K562 (cell line): ENCODE data around the gene PPARGC1A. TPM values are rescaled to one million over a fixed set of nuclear protein-coding genes. Genes with fewer than 3 reads are reported as not detected.

ENCODE experiments used
- ATAC-seq: fragments of 200-7000 bp; cut with Tn5 transposase; 3 replicates; pipeline ENCODE4 v1.9.1; 2020; ENCODE audit warnings: moderate library complexity
- BruUV-seq: library from RNA; stranded (reverse); fragments of 400-500 nt; replicated peaks from 2 replicates; lab custom pipeline; 2021; lab: Mats Ljungman, UMichigan
- CTCF ChIA-PET: fragments of 300-600 bp; formaldehyde crosslinking; extraction: SDS; loops from one replicate; lab custom pipeline; 2021; ENCODE audit warnings: low intra/inter-chr PET ratio; lab: Yijun Ruan, JAX
- POLR2A ChIA-PET: fragments of 300-600, 350-650 bp; sonication (Branson Sonifier 250); formaldehyde crosslinking; extraction: SDS; loops from one replicate; lab custom pipeline; 2021; ENCODE audit warnings: antibody characterized with exemption, inconsistent platforms; lab: Yijun Ruan, JAX
- DNase-seq, 4 experiments: peaks; one replicate each; pipeline versions ENCODE4 v3.0.0 to v3.0.0-alpha.2; 2011 to 2018; ENCODE audit warnings: low spot score in 3 of 4, mixed read lengths in 3 of 4; ENCODE audit errors: extremely low read depth in 1 of 4
- FAIRE-seq: peaks from 2 replicates; lab custom pipeline; 2011; peaks lifted over from hg19 to GRCh38; lab: Jason Lieb, UNC
- H2AFZ ChIP-seq: 2 replicates; pipeline ENCODE4 v1.6.0; 2011; ENCODE audit warnings: low read depth, low read length, control low read depth, inconsistent platforms
- H3K27ac ChIP-seq: fragments of 200-600 bp; 3 replicates; pipeline ENCODE4 v1.8.0; 2011; ENCODE audit warnings: low read depth, mild to moderate bottlenecking, control low read depth, inconsistent platforms, low read length, moderate library complexity, mixed read lengths; ENCODE audit errors: extremely low read depth
- H3K27me3 ChIP-seq, 2 experiments: fragments of 300-600 bp in 1 of 2; 2 replicates in 1 of 2; 3 replicates in 1 of 2; pipeline versions ENCODE4 v1.6.0 to v1.8.0; 2011; ENCODE audit warnings: inconsistent platforms in 2 of 2, low read length in 2 of 2, mild to moderate bottlenecking in 1 of 2, mixed read lengths in 1 of 2, moderate library complexity in 1 of 2; ENCODE audit not compliant: control insufficient read depth in 2 of 2, insufficient read depth in 2 of 2
- H3K36me3 ChIP-seq: fragments of 300-600 bp; 3 replicates; pipeline ENCODE4 v1.8.0; 2011; ENCODE audit warnings: mild to moderate bottlenecking, low read length, inconsistent platforms; ENCODE audit not compliant: control insufficient read depth, insufficient read depth
- H3K4me1 ChIP-seq, 2 experiments: fragments of 200-600 bp in 1 of 2; replicated peaks in 1 of 2; 2 replicates in 1 of 2; 3 replicates in 1 of 2; pipeline versions ENCODE4 v1.5.1 to v1.8.0; 2011; ENCODE audit warnings: inconsistent platforms in 2 of 2, low read length in 2 of 2, mild to moderate bottlenecking in 1 of 2, mixed read lengths in 1 of 2, moderate library complexity in 1 of 2; ENCODE audit not compliant: control insufficient read depth in 2 of 2, insufficient read depth in 2 of 2
- H3K4me2 ChIP-seq: 2 replicates; pipeline ENCODE4 v1.6.1; 2011; ENCODE audit warnings: low read length, control low read depth, inconsistent platforms, mixed read lengths; ENCODE audit not compliant: insufficient read depth
- H3K4me3 ChIP-seq: fragments of 200-600 bp; sonication (generic), shearing (Covaris generic); 2 replicates; pipeline ENCODE4 v1.5.1; 2016; ENCODE audit warnings: control low read depth, inconsistent platforms
- H3K79me2 ChIP-seq: fragments of 200-600 bp; 3 replicates; pipeline ENCODE4 v1.8.0; 2011; ENCODE audit warnings: low read length, inconsistent platforms; ENCODE audit not compliant: control insufficient read depth, insufficient read depth
- H3K9ac ChIP-seq, 2 experiments: 2 replicates each; pipeline versions ENCODE4 v1.6.0 to v1.6.1; 2011; ENCODE audit warnings: low read depth in 2 of 2, low read length in 2 of 2, control low read depth in 1 of 2, inconsistent platforms in 1 of 2, mild to moderate bottlenecking in 1 of 2, mixed read lengths in 1 of 2; ENCODE audit not compliant: insufficient read depth in 1 of 2
- H3K9me1 ChIP-seq: one replicate; pipeline ENCODE4 v1.6.0; 2011; ENCODE audit warnings: inconsistent platforms, mild to moderate bottlenecking, low read length, moderate library complexity; ENCODE audit not compliant: control insufficient read depth, insufficient read depth
- H3K9me3 ChIP-seq: replicated peaks from 2 replicates; pipeline ENCODE4 v1.5.1; 2011; ENCODE audit warnings: low read depth, low read length, inconsistent platforms; ENCODE audit not compliant: control insufficient read depth, insufficient read depth
- H4K20me1 ChIP-seq: replicated peaks from 2 replicates; pipeline ENCODE4 v1.6.1; 2011; ENCODE audit warnings: low read length, inconsistent platforms, mixed read lengths; ENCODE audit not compliant: control insufficient read depth, insufficient read depth
- E2F1 ChIP-seq: sonication (generic); formaldehyde crosslinking; IDR thresholded peaks from 2 replicates; pipeline ENCODE4 v1.8.1; 2023; ENCODE audit warnings: mild to moderate bottlenecking, missing genetic modification reagents, moderate library complexity
- GTF2E2 ChIP-seq: fragments of 200-800 bp; sonication (Bioruptor generic); IDR thresholded peaks from 2 replicates; pipeline ENCODE4 v1.6.1; 2016; ENCODE audit warnings: missing genetic modification characterization, missing compliant biosample characterization
- HDAC3 ChIP-seq: fragments of 450-650 bp; IDR thresholded peaks from 2 replicates; pipeline ENCODE4 v1.6.1; 2018; ENCODE audit warnings: borderline replicate concordance, mild to moderate bottlenecking, moderate library complexity; ENCODE audit not compliant: partially characterized antibody
- L3MBTL2 ChIP-seq: fragments of 450-650 bp; IDR thresholded peaks from 2 replicates; pipeline ENCODE4 v1.6.1; 2016; ENCODE audit warnings: mild to moderate bottlenecking, moderate library complexity
- MAX ChIP-seq: sonication (generic); formaldehyde crosslinking; IDR thresholded peaks from 2 replicates; pipeline ENCODE4 v1.9.0; 2022; ENCODE audit warnings: mild to moderate bottlenecking, missing genetic modification reagents
- RBM15 ChIP-seq: fragments of 200-400 bp; formaldehyde crosslinking; IDR thresholded peaks from 2 replicates; pipeline ENCODE4 v1.6.1; 2018; ENCODE audit warnings: mild to moderate bottlenecking, low read length, moderate library complexity; ENCODE audit not compliant: insufficient read depth
- SMARCC2 ChIP-seq: fragments of 450-650 bp; IDR thresholded peaks from 2 replicates; pipeline ENCODE4 v1.6.1; 2017; ENCODE audit warnings: antibody characterized with exemption, moderate library complexity, mild to moderate bottlenecking, low read depth
- ZNF133 ChIP-seq: fragments of 250-450 bp; sonication (Bioruptor Pico); IDR thresholded peaks from 2 replicates; pipeline ENCODE4 v1.4.0; 2020; ENCODE audit warnings: mild to moderate bottlenecking
- ZNF253 ChIP-seq: fragments of 250-450 bp; sonication (Bioruptor Pico); conservative IDR thresholded peaks from 2 replicates; pipeline ENCODE4 v1.6.1; 2021; ENCODE audit warnings: mild to moderate bottlenecking
- ZNF655 ChIP-seq: fragments of 250-450 bp; sonication (Bioruptor Pico); IDR thresholded peaks from 2 replicates; pipeline ENCODE4 v1.5.0; 2021
- ZNF77 ChIP-seq: fragments of 250-450 bp; sonication (Bioruptor Pico); IDR thresholded peaks from 2 replicates; pipeline ENCODE4 v1.5.0; 2020
- WGBS: fragments of 100-300 bp; shearing (Covaris generic); methylation state at CpG from one replicate; pipeline ENCODE4 v1.1.6; 2016; ENCODE audit warnings: low coverage, mixed read lengths; ENCODE audit not compliant: insufficient coverage; ENCODE audit errors: missing lambda C conversion rate; 5-methylcytosine and 5-hydroxymethylcytosine counted together
- in situ Hi-C: fragments of 300-500 bp; cut with MboI; formaldehyde crosslinking; loops from 4 replicates; pipeline ENCODE4 v1.15.0; 2018; ENCODE audit warnings: inconsistent platforms, mixed read lengths
- intact Hi-C: fragments of 100-400 bp; cut with micrococcal nuclease; formaldehyde crosslinking; loops from 2 replicates; pipeline ENCODE4 v1.14.2; 2022
- polyA plus RNA-seq, 8 experiments: library from polyadenylated mRNA; depleted of rRNA in 4 of 8; stranded (reverse) in 5 of 8; unstranded in 3 of 8; fragments of >200 nt; fragmentation: Nextera tagmentation in 2 of 8; fragmentation: Illumina TruSeq in 1 of 8; extraction: Ambion mirVana in 2 of 8; extraction: Trizol in 1 of 8; gene quantifications; 2 replicates each; pipeline versions ENCODE4 v1.2.1 to v1.2.3, GENCODE V29; 2011 to 2014; ENCODE audit warnings: inconsistent platforms in 1 of 8, missing spikeins in 1 of 8
- total RNA-seq, 7 experiments: library from RNA; depleted of rRNA in 6 of 7; stranded (reverse); fragments of >200 nt in 6 of 7; fragmentation: Illumina TruSeq in 2 of 7; extraction: Trizol in 2 of 7; gene quantifications; 2 replicates each; pipeline versions ENCODE4 v1.2.1 to v1.2.3, GENCODE V29; 2011 to 2021; ENCODE audit warnings: low replicate concordance in 1 of 7
- TF ChIP-seq, protein P1 (sequence below): fragments of 150-350 bp; IDR thresholded peaks from 2 replicates; pipeline ENCODE4 v1.6.1; 2014; ENCODE audit warnings: low read depth, mild to moderate bottlenecking, low read length, borderline replicate concordance

PPARGC1A gene
- total and polyA plus RNA-seq, 9 of the 15 experiments (the other 6 are each of a cell fraction or from before 2014, with no cell fraction given) = 0.02 TPM; not detected in 8

- TF ChIP-seq L3MBTL2 = no peak
Observed at GRCh38 chr4:23873717-23874535, 15.9 kb downstream of the PPARGC1A start (continued).

GRCh38 chr4:23871426-23871825, 18.4 kb downstream of the PPARGC1A start:
- no TSS peak for BruUV-seq
- TF ChIP-seq E2F1 (CRISPR knock-in tag) (no peak), RBM15 (no peak), SMARCC2 (no peak), ZNF77 (CRISPR knock-in tag) (no peak), GTF2E2 (tag) (no peak), ZNF655 (CRISPR knock-in tag) (no peak), HDAC3 (no peak), ZNF133 (no peak), ZNF253 (CRISPR knock-in tag) (no peak), MAX (CRISPR knock-in tag) (no peak)
- TF ChIP-seq, protein P1, sequence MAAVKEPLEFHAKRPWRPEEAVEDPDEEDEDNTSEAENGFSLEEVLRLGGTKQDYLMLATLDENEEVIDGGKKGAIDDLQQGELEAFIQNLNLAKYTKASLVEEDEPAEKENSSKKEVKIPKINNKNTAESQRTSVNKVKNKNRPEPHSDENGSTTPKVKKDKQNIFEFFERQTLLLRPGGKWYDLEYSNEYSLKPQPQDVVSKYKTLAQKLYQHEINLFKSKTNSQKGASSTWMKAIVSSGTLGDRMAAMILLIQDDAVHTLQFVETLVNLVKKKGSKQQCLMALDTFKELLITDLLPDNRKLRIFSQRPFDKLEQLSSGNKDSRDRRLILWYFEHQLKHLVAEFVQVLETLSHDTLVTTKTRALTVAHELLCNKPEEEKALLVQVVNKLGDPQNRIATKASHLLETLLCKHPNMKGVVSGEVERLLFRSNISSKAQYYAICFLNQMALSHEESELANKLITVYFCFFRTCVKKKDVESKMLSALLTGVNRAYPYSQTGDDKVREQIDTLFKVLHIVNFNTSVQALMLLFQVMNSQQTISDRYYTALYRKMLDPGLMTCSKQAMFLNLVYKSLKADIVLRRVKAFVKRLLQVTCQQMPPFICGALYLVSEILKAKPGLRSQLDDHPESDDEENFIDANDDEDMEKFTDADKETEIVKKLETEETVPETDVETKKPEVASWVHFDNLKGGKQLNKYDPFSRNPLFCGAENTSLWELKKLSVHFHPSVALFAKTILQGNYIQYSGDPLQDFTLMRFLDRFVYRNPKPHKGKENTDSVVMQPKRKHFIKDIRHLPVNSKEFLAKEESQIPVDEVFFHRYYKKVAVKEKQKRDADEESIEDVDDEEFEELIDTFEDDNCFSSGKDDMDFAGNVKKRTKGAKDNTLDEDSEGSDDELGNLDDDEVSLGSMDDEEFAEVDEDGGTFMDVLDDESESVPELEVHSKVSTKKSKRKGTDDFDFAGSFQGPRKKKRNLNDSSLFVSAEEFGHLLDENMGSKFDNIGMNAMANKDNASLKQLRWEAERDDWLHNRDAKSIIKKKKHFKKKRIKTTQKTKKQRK = no peak

More at GRCh38 chr4:23871426-23871825, 18.4 kb downstream of the PPARGC1A start:
- H2AFZ ChIP-seq = no peak overlapping the region
- no peaks in the 10 kb centered on the region for H3K9me1 ChIP-seq
- DNase-seq (no peak), FAIRE-seq (no peak), ATAC-seq (no peak)
- POLR2A ChIA-PET = interaction anchor here (0.5 kb wide), 1 partner anchor 326 kb away, joined by 4 read pairs; no protein-coding TSS in a partner anchor
- no peak overlapping the region for H3K9ac ChIP-seq
- H4K20me1 ChIP-seq = no peaks in the 10 kb centered on the region
- H3K9me3 ChIP-seq = no peaks in the 10 kb centered on the region
- H3K4me3 ChIP-seq = no peak overlapping the region
- H3K4me2 ChIP-seq = no peak overlapping the region
- no peaks in the 10 kb centered on the region for H3K79me2 ChIP-seq
- 0% methylated on average over 2 of the region's 2 CpGs for WGBS
- intact Hi-C loops = no loop called here
- no peaks in the 10 kb centered on the region for H3K27me3 ChIP-seq
- H3K4me1 ChIP-seq = no peaks in the 10 kb centered on the region
- CTCF ChIA-PET = no interaction called here
- no peak overlapping the region for H3K27ac ChIP-seq
- in situ Hi-C loops = no loop called here
- H3K36me3 ChIP-seq = no peaks in the 10 kb centered on the region
